ENCODE measurements around the gene DAZL. TPM values are rescaled to one million over a fixed set of nuclear protein-coding genes. Genes with fewer than 3 reads are reported as not detected.
A peak's percentile ranks its signal among the peaks of the same experiment; 100 is the strongest.

DAZL gene
- total RNA-seq, 2 donors from 2014 or later, result not detected

- intact Hi-C loops (cut with DNase I), result loop anchor here (5.0 kb wide), 1 partner anchor 258 kb away; no protein-coding TSS in a partner anchor
- no peak overlapping the region for H3K27ac ChIP-seq
- H3K4me1 ChIP-seq, result no peaks in the 10 kb centered on the region
- peak; percentile 53 for ATAC-seq
- H3K27me3 ChIP-seq, result no peaks in the 10 kb centered on the region
- no peaks in the 10 kb centered on the region for H3K36me3 ChIP-seq (replicated peaks in 1 of 2; ENCODE audit: insufficient read depth in 1 of 2, low read depth in 2 of 2)
- no peak overlapping the region for H3K4me3 ChIP-seq
- 32 to 40% methylated on average over 4 of the region's 4 CpGs for WGBS, 2 donors
- peak in 2 of 4 donors; percentile 24 to 34 for DNase-seq
- TF ChIP-seq, protein P1, sequence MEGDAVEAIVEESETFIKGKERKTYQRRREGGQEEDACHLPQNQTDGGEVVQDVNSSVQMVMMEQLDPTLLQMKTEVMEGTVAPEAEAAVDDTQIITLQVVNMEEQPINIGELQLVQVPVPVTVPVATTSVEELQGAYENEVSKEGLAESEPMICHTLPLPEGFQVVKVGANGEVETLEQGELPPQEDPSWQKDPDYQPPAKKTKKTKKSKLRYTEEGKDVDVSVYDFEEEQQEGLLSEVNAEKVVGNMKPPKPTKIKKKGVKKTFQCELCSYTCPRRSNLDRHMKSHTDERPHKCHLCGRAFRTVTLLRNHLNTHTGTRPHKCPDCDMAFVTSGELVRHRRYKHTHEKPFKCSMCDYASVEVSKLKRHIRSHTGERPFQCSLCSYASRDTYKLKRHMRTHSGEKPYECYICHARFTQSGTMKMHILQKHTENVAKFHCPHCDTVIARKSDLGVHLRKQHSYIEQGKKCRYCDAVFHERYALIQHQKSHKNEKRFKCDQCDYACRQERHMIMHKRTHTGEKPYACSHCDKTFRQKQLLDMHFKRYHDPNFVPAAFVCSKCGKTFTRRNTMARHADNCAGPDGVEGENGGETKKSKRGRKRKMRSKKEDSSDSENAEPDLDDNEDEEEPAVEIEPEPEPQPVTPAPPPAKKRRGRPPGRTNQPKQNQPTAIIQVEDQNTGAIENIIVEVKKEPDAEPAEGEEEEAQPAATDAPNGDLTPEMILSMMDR (IDR thresholded peaks at IDR 0.05), result no peak
- no peak for TF ChIP-seq POLR2A (IDR thresholded peaks at IDR 0.05)
- no peaks in the 10 kb centered on the region for H3K9me3 ChIP-seq
These were observed 54.9 kb downstream of the DAZL start for GRCh38 chr3:16550305-16550675.

DNA sequence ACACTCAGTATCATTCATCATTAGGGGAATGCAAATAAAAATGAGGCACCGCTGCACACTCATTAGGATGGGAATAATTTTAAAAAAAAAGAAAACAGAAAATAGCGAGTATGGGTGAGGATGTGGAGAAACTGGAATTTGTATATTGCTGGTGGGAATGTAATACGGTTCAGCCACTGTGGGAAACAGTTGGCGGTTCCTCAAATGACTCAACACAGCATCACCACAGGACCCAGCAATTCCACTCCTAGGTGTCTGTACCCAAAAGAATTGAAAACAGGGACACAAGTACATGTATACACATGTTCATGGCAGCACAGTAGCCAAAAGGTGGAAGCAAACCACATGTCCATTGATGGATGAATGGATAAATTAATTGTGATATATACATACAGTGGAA lies 56.5 kb downstream of the DAZL start:
- Histone ChIP-seq H3K4me3 (no peak overlapping the region), H3K9me3 (no peaks in the 10 kb centered on the region), H3K4me1 (no peaks in the 10 kb centered on the region), H3K36me3 (replicated peaks in 1 of 2; ENCODE audit: insufficient read depth in 1 of 2, low read depth in 2 of 2) (no peaks in the 10 kb centered on the region), H3K27ac (no peak overlapping the region), H3K27me3 (no peaks in the 10 kb centered on the region)
- WGBS, 2 donors, result 78 to 85% methylated on average over 4 of the region's 4 CpGs
- ATAC-seq (no peak), DNase-seq (no peak)
- intact Hi-C loops (cut with DNase I), result no loop called here
- TF ChIP-seq, protein P1 (IDR thresholded peaks at IDR 0.05), result no peak
- TF ChIP-seq POLR2A (IDR thresholded peaks at IDR 0.05), result no peak

- TF ChIP-seq POLR2A (IDR thresholded peaks at IDR 0.05), result no peak
- TF ChIP-seq, protein P1 (IDR thresholded peaks at IDR 0.05), result no peak
- no peak overlapping the region for H3K27ac ChIP-seq
- no peaks in the 10 kb centered on the region for H3K4me1 ChIP-seq
- WGBS, 2 donors, result 76 to 80% methylated on average over 4 of the region's 4 CpGs
- intact Hi-C loops (cut with DNase I), result no loop called here
- H3K27me3 ChIP-seq, result no peaks in the 10 kb centered on the region
- H3K9me3 ChIP-seq, result no peaks in the 10 kb centered on the region
- DNase-seq, result no peak
- H3K36me3 ChIP-seq (replicated peaks in 1 of 2; ENCODE audit: insufficient read depth in 1 of 2, low read depth in 2 of 2), result no peaks in the 10 kb centered on the region
- ATAC-seq, result no peak
- H3K4me3 ChIP-seq, result no peak overlapping the region
These were observed 57.5 kb downstream of the DAZL start for GRCh38 chr3:16547561-16548357.

DNA sequence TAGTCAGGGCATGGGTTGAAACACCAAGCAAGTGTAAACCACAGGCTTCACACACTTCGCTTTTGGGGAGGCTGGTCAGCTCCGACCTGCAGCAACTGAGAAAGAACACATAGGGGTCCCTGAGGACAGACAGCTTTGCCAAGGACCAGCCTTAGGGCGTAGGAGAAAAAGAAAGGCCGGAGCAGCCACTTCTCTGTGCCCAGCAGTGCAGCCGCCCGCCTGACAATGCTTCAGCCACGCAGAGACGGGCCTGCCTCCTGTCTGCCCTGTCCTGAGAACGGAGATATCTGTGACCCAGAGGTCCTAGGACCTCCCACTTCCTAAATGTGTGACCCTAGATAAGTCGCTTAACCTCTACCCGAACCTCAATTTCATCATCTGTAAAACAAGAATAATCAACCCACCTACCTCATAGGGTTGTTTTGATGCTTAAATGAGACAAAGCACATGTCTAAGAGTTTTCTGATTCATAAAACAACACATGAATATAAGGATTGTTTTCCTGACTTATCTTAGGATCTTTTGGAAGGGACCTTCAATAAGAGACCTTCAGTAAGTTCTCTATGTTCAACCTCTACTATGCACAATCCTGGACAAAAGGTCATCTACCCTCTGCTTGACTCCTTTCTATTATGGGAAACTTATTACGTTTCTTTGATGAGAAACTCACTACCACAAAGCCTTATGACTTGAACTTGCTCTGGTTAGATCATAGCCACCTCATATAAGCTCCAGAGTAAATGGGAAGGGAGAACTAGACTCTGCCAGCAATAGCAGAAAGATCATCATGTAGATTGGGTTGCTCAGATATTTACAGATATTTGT lies 58.8 kb downstream of the DAZL start:
- peak overlapping the region in 1 of 4 donors; percentile 4 for H3K27ac ChIP-seq
- 72 to 78% methylated on average over 12 of the region's 12 CpGs for WGBS, 2 donors
- H3K36me3 ChIP-seq (replicated peaks in 1 of 2; ENCODE audit: insufficient read depth in 1 of 2, low read depth in 2 of 2), result no peaks in the 10 kb centered on the region
- no peak for TF ChIP-seq POLR2A (IDR thresholded peaks at IDR 0.05)
- TF ChIP-seq, protein P1 (IDR thresholded peaks at IDR 0.05), result no peak
- intact Hi-C loops (cut with DNase I), result no loop called here
- H3K4me3 ChIP-seq, result no peak overlapping the region
- DNase-seq (no peak), ATAC-seq (no peak)
- H3K27me3 ChIP-seq, result no peaks in the 10 kb centered on the region
- H3K9me3 ChIP-seq, result no peaks in the 10 kb centered on the region
- no peaks in the 10 kb centered on the region for H3K4me1 ChIP-seq

Measured in body of pancreas (tissue), 4 donors.